ENCODE results near the gene RAB14. TPM values are rescaled to one million over a fixed set of nuclear protein-coding genes. Genes with fewer than 3 reads are reported as not detected.

Gene RAB14
- total RNA-seq, 4 donors from 2014 or later = 20.7 to 50.3 (median 37.9) TPM

GRCh38 chr9:121237916-121238315, 36.2 kb upstream of the RAB14 start:
- intact Hi-C loops (cut with DNase I; ENCODE audit: low total_unique reads) (no loop called here), in situ Hi-C loops (cut with MboI; ENCODE audit: low pct_ligation_motif_present in 1 of 4, low pct_unique_long_range_greater_than_20kb in 1 of 4, low sequenced_read_pairs in 3 of 4) (no loop called here)
- peaks cover 0 to 13% (median 9%) of the 10 kb centered on the region in 4 donors for H3K4me1 ChIP-seq
- no peaks in the 10 kb centered on the region for H3K9me3 ChIP-seq
- H3K27ac ChIP-seq = no peak overlapping the region
- H3K4me3 ChIP-seq = no peak overlapping the region
- WGBS, 2 donors (ENCODE audit: low coverage in 1 of 2) = 79 to 96% methylated on average over 2 to 3 of the region's 3 CpGs
- H3K36me3 ChIP-seq = no peaks in the 10 kb centered on the region
- no peak for TF ChIP-seq POLR2AphosphoS5 (IDR thresholded peaks at IDR 0.05)
- no peaks in the 10 kb centered on the region for H3K27me3 ChIP-seq
- DNase-seq = no peak

DNA sequence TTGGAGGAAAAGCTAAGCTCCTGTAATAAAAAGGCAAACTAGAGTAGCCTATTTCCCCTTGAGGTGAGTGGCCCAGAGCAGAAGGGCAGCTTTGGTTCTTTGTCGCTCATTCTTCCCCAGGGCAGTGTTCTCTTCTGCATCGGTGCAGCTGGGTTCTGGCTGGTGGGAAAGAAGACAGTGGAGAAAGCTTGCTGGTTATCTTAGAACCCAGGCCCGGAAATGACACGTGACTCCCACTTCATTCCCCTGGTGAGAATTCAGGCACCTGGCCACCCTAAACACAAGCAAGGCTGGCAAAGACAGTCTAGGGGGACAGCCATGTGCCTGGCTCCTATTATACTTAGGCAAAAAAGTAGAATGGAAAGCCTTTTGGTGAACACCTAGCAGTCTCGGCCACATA, 33.8 kb upstream of the RAB14 start:
- no peaks in the 10 kb centered on the region for H3K36me3 ChIP-seq
- WGBS, 2 donors (ENCODE audit: low coverage in 1 of 2) = 95 to 100% methylated on average over 1 to 5 of the region's 5 CpGs
- no peaks in the 10 kb centered on the region for H3K27me3 ChIP-seq
- no peak overlapping the region for H3K4me3 ChIP-seq
- H3K27ac ChIP-seq = no peak overlapping the region
- intact Hi-C loops (cut with DNase I; ENCODE audit: low total_unique reads) (no loop called here), in situ Hi-C loops (cut with MboI; ENCODE audit: low pct_ligation_motif_present in 1 of 4, low pct_unique_long_range_greater_than_20kb in 1 of 4, low sequenced_read_pairs in 3 of 4) (no loop called here)
- H3K4me1 ChIP-seq = peaks cover 0 to 1% (median under 1%) of the 10 kb centered on the region in 4 donors
- no peak for DNase-seq
- no peaks in the 10 kb centered on the region for H3K9me3 ChIP-seq
- TF ChIP-seq POLR2A (IDR thresholded peaks at IDR 0.05) = no peak
- TF ChIP-seq POLR2AphosphoS5 (IDR thresholded peaks at IDR 0.05) = no peak
- TF ChIP-seq EP300 (IDR thresholded peaks at IDR 0.05; ENCODE audit: low read depth) = no peak
- TF ChIP-seq CTCF (IDR thresholded peaks at IDR 0.05) = no peak

- 85 to 86% methylated on average over 5 to 6 of the region's 6 CpGs for WGBS, 2 donors (ENCODE audit: low coverage in 1 of 2)
Measured at GRCh38 chr9:121234832-121235161, 33.1 kb upstream of the RAB14 start.

DNA sequence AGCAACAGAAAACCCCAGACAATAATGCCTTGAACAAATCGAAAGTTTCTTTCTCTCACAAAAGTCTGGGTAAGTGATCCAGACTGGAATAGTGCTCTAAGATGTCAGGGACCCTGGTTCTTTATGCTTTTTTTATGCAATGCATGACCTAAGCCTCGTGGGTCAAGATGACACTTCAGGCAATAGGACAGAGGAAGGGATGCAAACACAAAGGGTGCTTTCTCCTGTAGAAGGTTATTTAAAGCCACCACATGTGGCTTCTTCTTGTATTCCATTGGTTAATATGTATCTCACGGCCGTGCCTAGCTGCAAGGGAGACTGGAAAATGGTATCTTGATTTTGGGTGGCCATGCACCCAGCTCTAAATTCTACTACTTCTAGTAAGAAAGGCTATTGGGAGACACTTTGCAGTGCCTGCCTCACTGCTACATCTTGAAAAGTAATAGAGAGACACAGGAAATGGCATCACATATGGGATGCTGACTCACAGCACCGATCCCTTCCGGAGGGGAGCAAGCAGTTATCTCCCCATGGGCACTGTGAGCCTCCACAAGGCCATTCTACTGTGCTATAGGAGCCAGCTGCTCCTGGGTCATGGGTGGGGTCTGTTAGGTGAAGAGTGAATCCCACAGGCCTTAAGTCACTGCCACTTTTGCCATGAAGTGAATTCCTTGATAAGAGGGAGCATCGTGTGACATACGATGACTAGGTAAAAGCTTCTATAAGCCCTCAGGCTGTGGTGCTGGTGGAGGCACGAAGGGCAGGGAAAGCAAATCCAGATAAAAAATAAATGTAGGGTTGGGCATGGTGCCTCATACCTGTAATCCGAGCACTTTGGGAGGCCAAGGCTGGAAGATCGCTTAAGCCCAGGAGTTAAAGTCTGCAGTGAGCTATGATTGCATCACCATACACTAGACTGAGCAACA, 32.5 kb upstream of the RAB14 start:
- no peaks in the 10 kb centered on the region for H3K4me1 ChIP-seq
- no peak overlapping the region for H3K4me3 ChIP-seq
- TF ChIP-seq EP300 (IDR thresholded peaks at IDR 0.05; ENCODE audit: low read depth) (no peak), CTCF (IDR thresholded peaks at IDR 0.05) (no peak), POLR2A (IDR thresholded peaks at IDR 0.05) (no peak), POLR2AphosphoS5 (IDR thresholded peaks at IDR 0.05) (no peak)
- intact Hi-C loops (cut with DNase I; ENCODE audit: low total_unique reads) (no loop called here), in situ Hi-C loops (cut with MboI; ENCODE audit: low pct_ligation_motif_present in 1 of 4, low pct_unique_long_range_greater_than_20kb in 1 of 4, low sequenced_read_pairs in 3 of 4) (no loop called here)
- no peaks in the 10 kb centered on the region for H3K9me3 ChIP-seq
- no peaks in the 10 kb centered on the region for H3K27me3 ChIP-seq
- H3K36me3 ChIP-seq = no peaks in the 10 kb centered on the region
- DNase-seq = no peak
- 83 to 92% methylated on average over 6 to 11 of the region's 11 CpGs for WGBS, 2 donors (ENCODE audit: low coverage in 1 of 2)
- no peak overlapping the region for H3K27ac ChIP-seq

More at GRCh38 chr9:121234832-121235161, 33.1 kb upstream of the RAB14 start:
- intact Hi-C loops (cut with DNase I; ENCODE audit: low total_unique reads) (no loop called here), in situ Hi-C loops (cut with MboI; ENCODE audit: low pct_ligation_motif_present in 1 of 4, low pct_unique_long_range_greater_than_20kb in 1 of 4, low sequenced_read_pairs in 3 of 4) (no loop called here)
- no peaks in the 10 kb centered on the region for H3K4me1 ChIP-seq
- H3K27me3 ChIP-seq = no peaks in the 10 kb centered on the region
- TF ChIP-seq POLR2A (IDR thresholded peaks at IDR 0.05) (no peak), POLR2AphosphoS5 (IDR thresholded peaks at IDR 0.05) (no peak), EP300 (IDR thresholded peaks at IDR 0.05; ENCODE audit: low read depth) (no peak), CTCF (IDR thresholded peaks at IDR 0.05) (no peak)
- no peak overlapping the region for H3K4me3 ChIP-seq
- H3K9me3 ChIP-seq = no peaks in the 10 kb centered on the region
- no peak for DNase-seq
- H3K27ac ChIP-seq = no peak overlapping the region
- no peaks in the 10 kb centered on the region for H3K36me3 ChIP-seq

Measured in transverse colon (tissue), 4 donors.